Measurements from ENCODE around the gene FBXO17.

DNA sequence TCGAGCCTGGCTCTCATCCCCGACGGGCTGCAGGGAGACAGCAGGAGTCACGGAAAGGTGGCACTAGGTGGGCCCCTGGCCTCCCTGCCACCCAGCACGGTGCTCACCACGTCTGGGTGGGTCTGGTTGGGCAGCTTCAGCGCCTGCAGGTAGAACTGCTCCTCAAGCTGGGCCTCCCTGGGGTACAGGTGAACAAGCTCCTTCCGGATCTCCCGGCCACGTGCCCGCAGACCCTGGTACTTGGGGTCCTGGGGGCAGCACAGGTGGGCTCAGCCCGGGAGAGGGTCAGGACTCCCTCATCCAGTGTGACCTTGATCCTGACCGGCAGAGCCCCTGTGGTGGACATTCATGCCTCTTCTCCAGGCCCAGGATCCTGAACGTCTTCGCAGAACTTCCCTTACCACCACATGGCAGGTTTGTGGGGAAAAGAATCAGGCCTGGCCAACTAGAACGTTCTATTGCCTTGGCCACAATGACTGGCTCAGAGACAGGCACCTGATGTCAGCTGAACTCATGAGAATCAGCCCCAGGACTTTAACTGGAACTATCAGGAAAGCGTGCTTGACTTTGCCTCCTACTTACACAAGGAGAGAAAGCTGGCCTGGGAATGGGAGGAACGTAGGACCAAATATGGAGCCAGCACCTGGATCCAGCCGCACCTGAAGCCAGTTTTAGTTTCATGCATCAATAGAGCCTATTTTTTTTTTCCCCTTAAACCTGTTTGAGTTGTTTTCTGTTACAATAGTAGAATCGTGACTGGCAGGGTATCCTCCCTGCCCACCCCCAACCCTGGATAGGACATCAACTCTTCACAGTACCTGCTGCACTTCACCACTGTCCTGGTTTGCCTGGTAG, 53.9 kb downstream of the FBXO17 start:
- TF ChIP-seq, protein P1, sequence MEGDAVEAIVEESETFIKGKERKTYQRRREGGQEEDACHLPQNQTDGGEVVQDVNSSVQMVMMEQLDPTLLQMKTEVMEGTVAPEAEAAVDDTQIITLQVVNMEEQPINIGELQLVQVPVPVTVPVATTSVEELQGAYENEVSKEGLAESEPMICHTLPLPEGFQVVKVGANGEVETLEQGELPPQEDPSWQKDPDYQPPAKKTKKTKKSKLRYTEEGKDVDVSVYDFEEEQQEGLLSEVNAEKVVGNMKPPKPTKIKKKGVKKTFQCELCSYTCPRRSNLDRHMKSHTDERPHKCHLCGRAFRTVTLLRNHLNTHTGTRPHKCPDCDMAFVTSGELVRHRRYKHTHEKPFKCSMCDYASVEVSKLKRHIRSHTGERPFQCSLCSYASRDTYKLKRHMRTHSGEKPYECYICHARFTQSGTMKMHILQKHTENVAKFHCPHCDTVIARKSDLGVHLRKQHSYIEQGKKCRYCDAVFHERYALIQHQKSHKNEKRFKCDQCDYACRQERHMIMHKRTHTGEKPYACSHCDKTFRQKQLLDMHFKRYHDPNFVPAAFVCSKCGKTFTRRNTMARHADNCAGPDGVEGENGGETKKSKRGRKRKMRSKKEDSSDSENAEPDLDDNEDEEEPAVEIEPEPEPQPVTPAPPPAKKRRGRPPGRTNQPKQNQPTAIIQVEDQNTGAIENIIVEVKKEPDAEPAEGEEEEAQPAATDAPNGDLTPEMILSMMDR (IDR thresholded peaks at IDR 0.05): no peak
- no peak for TF ChIP-seq POLR2A (IDR thresholded peaks at IDR 0.05)
